MG63 (cell line): ENCODE measurements around the gene LIX1L. TPM values are rescaled to one million over a fixed set of nuclear protein-coding genes. Genes with fewer than 3 reads are reported as not detected.
"Not testable (repeated sequence)": the region's sequence is repeated elsewhere in the genome, so short reads cannot be mapped to it uniquely, and the experiment has no call there.

Experiments used
- DNase-seq: peaks from one replicate; pipeline ENCODE4 v3.0.0-alpha.2; 2020
- H3K27me3 ChIP-seq: fragments of 250-450 bp; sonication (Bioruptor Pico); 2 replicates; pipeline ENCODE4 v1.5.1; 2020; ENCODE audit warnings: mild to moderate bottlenecking, moderate library complexity
- H3K36me3 ChIP-seq: fragments of 250-450 bp; sonication (Bioruptor Pico); 2 replicates; pipeline ENCODE4 v1.5.1; 2020; ENCODE audit warnings: mild to moderate bottlenecking, moderate library complexity
- H3K4me3 ChIP-seq: fragments of 250-450 bp; sonication (Bioruptor Pico); 2 replicates; pipeline ENCODE4 v1.5.1; 2020; ENCODE audit warnings: mild to moderate bottlenecking, moderate library complexity
- H3K9me3 ChIP-seq: fragments of 250-450 bp; sonication (Bioruptor Pico); 2 replicates; pipeline ENCODE4 v1.5.1; 2020; ENCODE audit warnings: mild to moderate bottlenecking, moderate library complexity
- total RNA-seq: library from RNA; depleted of rRNA; stranded (reverse); fragments of >200 nt; shearing (Covaris generic); gene quantifications from 2 replicates; pipeline ENCODE4 v1.2.3, GENCODE V29; 2014; ENCODE audit warnings: low replicate concordance

Gene LIX1L
- total RNA-seq, 1 experiment from 2014 or later: 30.0 TPM

GRCh38 chr1:145959333-145959732 is 1.5 kb upstream of the LIX1L start:
- H3K4me3 ChIP-seq: no peak overlapping the region
- no peaks in the 10 kb centered on the region for H3K27me3 ChIP-seq
- no peaks in the 10 kb centered on the region for H3K9me3 ChIP-seq
- peaks cover 4% of the 10 kb centered on the region; the same call in 1 of the 2 replicates for H3K36me3 ChIP-seq
- no peak for DNase-seq

- no peak overlapping the region for H3K4me3 ChIP-seq
- H3K27me3 ChIP-seq: no peaks in the 10 kb centered on the region
- H3K9me3 ChIP-seq: no peaks in the 10 kb centered on the region
- H3K36me3 ChIP-seq: peaks cover 4% of the 10 kb centered on the region; the same call in 1 of the 2 replicates
- DNase-seq: no peak
These were observed 917 bp upstream of the LIX1L start for GRCh38 chr1:145958734-145959133.

- peak; percentile 45 for DNase-seq
- H3K36me3 ChIP-seq: peaks cover 4% of the 10 kb centered on the region; the same call in 1 of the 2 replicates
- peak overlapping the region; percentile 62 for H3K4me3 ChIP-seq
These were observed 905 bp downstream of the LIX1L start for GRCh38 chr1:145956781-145957442.

DNA sequence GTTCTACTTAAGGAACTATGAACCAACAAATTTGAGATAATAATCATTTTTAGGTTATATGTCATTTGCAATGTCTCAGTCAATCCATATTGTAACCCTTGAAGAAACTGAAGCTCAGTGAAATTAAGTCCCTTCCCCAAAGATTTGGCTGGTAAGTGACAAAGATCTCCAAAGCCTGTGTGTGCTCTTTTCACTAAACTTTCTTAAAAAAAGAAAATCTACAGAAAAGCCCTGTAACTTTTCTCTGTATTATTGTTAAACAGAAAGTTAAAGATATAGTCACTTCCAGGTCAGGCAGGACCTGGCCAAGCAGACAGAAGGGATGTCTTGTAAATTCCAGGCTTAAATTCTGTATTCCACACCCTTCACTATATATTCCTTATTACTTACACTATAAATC is 1.5 kb downstream of the LIX1L start:
- peak overlapping the region; percentile 62 for H3K4me3 ChIP-seq
- H3K27me3 ChIP-seq: no peaks in the 10 kb centered on the region
- no peaks in the 10 kb centered on the region for H3K9me3 ChIP-seq
- H3K36me3 ChIP-seq: peaks cover 4% of the 10 kb centered on the region; the same call in 1 of the 2 replicates
- DNase-seq: no peak

More at GRCh38 chr1:145956781-145957442, 905 bp downstream of the LIX1L start:
- Histone ChIP-seq H3K9me3 (no peaks in the 10 kb centered on the region), H3K27me3 (no peaks in the 10 kb centered on the region)

DNA sequence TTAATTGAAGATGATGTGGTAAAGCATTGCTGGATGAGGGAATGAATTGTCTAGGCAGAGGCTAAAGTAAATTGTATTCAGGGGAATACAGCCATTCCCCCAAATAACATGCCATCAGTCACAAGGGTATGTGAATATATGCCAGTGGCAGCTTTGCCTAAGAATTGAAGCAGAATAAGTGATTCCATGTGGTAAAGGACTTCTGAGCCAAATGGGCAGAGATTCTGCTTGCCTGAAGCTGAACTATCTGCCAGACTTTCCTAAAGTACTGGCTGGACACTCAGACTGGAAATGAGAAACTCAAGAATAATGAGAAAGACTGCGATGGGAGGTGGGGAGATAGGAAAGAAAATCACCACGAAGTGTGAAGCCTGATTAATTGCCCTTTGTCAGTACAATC is 2.4 kb downstream of the LIX1L start:
- peaks cover 4% of the 10 kb centered on the region; the same call in 1 of the 2 replicates for H3K36me3 ChIP-seq
- peak; percentile 16 for DNase-seq
- no peaks in the 10 kb centered on the region for H3K27me3 ChIP-seq
- H3K4me3 ChIP-seq: no peak overlapping the region
- no peaks in the 10 kb centered on the region for H3K9me3 ChIP-seq

GRCh38 chr1:145953861-145954260 is 4.0 kb downstream of the LIX1L start:
- H3K4me3 ChIP-seq: no peak overlapping the region
- H3K27me3 ChIP-seq: no peaks in the 10 kb centered on the region
- no peaks in the 10 kb centered on the region for H3K9me3 ChIP-seq
- DNase-seq: no peak
- peaks cover 4% of the 10 kb centered on the region; the same call in 1 of the 2 replicates for H3K36me3 ChIP-seq

DNA sequence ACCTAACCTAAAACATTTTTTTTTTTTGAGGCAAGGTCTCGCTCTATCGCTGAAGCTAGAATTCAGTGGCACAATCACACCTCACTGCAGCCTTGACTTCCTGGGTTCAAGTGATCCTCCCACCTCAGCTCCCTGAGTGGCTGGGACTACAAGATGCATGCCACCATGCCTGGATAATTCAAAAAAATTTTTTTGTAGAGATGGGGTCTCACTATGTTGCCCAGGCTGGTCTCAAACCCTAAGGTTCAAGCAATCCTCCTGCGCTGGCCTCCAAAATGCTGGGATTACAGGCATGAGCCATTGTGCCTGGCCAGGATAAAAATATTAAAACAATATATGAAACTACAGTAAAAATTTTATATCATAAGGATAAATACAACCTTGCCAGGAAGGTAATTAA is 4.9 kb downstream of the LIX1L start:
- Histone ChIP-seq H3K27me3 (no peaks in the 10 kb centered on the region), H3K4me3 (no peak overlapping the region), H3K36me3 (peaks cover 4% of the 10 kb centered on the region; the same call in 1 of the 2 replicates), H3K9me3 (no peaks in the 10 kb centered on the region)
- no peak for DNase-seq

GRCh38 chr1:145951526-145951925 is 6.3 kb downstream of the LIX1L start:
- no peaks in the 10 kb centered on the region for H3K9me3 ChIP-seq
- no peak for DNase-seq
- no peaks in the 10 kb centered on the region for H3K27me3 ChIP-seq
- H3K36me3 ChIP-seq: peaks cover 7% of the 10 kb centered on the region
- H3K4me3 ChIP-seq: no peak overlapping the region

GRCh38 chr1:145949219-145949618 is 8.6 kb downstream of the LIX1L start:
- H3K27me3 ChIP-seq: no peaks in the 10 kb centered on the region
- no peak overlapping the region for H3K4me3 ChIP-seq
- H3K36me3 ChIP-seq: peaks cover 5% of the 10 kb centered on the region
- no peak for DNase-seq
- no peaks in the 10 kb centered on the region for H3K9me3 ChIP-seq

DNA sequence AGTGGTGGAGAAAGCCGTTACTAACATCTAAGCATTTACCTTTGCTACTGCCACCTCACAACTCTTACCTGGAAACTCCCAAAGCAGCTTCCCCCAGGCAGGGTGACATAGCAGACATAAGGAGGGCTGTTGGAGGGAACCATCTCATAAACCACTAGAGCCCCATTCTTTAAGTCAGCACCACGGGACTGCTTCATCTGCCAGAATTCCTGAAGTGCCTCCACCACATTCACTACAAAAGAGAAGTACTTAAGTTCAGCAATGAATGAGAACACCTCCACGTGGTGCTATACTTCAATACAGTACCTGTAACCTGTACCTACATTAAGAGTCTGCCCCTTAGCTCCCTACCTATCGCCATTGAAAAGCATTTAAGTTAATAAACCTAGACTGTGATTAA is 10.3 kb downstream of the LIX1L start:
- Histone ChIP-seq H3K27me3 (no peaks in the 10 kb centered on the region), H3K9me3 (no peaks in the 10 kb centered on the region), H3K4me3 (no peak overlapping the region), H3K36me3 (peaks cover 7% of the 10 kb centered on the region)
- no peak for DNase-seq

GRCh38 chr1:145946477-145946986 is 11.3 kb downstream of the LIX1L start:
- H3K27me3 ChIP-seq: no peaks in the 10 kb centered on the region
- no peak for DNase-seq
- H3K9me3 ChIP-seq: no peaks in the 10 kb centered on the region
- H3K36me3 ChIP-seq: peaks cover 13% of the 10 kb centered on the region
- no peak overlapping the region for H3K4me3 ChIP-seq

DNA sequence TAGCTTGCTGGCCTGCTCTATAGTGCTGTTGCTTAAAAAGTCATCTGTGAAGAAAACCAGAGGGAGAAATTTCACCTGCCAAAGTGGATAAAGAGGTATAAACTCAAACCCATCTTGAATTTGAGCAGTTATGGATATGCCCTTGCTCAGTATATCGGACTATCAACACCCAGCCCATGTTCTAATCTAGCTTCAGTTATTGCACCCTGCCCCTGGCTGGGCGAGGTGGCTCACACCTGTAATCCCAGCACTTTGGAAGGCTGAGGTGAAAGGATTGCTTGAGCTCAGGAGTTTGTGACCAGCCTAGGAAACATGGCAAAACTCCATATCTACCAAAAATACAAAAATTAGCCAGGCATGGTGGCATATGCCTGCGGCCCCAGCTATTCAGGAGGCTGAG is 13.3 kb downstream of the LIX1L start:
- H3K9me3 ChIP-seq: no peaks in the 10 kb centered on the region
- DNase-seq: no peak
- H3K27me3 ChIP-seq: no peaks in the 10 kb centered on the region
- peaks cover 17% of the 10 kb centered on the region for H3K36me3 ChIP-seq
- H3K4me3 ChIP-seq: no peak overlapping the region

DNA sequence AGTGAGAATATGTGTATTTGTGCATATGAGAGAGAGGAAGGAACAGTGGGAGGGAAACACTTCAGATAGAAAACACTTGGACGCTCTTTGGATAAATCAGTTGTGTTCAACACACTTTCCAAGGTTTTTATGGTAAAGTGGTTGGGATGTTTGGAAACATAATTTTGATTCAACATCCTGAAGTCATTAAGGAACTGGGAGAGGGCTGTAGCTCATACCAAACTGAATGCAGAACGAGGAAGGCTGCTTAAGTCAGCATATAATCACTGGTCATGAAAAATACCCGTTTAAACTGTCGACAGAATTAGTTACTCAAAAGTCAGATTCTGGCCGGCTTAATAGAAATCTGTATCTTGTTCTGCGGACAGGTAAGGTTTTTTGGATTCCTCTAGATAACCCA is 14.9 kb downstream of the LIX1L start:
- DNase-seq: no peak
- peaks cover 17% of the 10 kb centered on the region for H3K36me3 ChIP-seq
- no peak overlapping the region for H3K4me3 ChIP-seq
- H3K9me3 ChIP-seq: no peaks in the 10 kb centered on the region
- H3K27me3 ChIP-seq: no peaks in the 10 kb centered on the region

GRCh38 chr1:145942405-145942804 is 15.4 kb downstream of the LIX1L start:
- Histone ChIP-seq H3K27me3 (no peaks in the 10 kb centered on the region), H3K4me3 (no peak overlapping the region), H3K9me3 (no peaks in the 10 kb centered on the region), H3K36me3 (peaks cover 17% of the 10 kb centered on the region)
- DNase-seq: no peak

DNA sequence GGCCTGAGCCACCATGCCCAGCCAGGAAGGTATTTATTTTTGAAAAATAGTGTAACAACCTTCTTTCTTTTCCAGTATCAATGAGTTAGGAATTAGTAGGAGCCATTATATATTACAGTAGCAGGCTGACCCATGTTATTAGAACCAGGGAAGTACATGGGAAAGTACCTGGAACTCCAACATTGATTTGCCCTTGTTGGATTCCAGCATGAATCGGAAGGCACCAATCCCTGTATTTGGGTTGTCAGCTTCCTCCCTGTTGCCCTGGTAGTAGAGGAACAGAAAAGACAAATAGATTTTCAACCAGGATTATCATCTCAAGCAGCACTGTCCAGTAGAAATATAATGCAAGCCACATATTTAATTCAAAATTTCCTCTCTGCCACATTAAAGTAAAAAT is 20.4 kb downstream of the LIX1L start:
- H3K9me3 ChIP-seq: no peaks in the 10 kb centered on the region

GRCh38 chr1:145936247-145936646 is 21.6 kb downstream of the LIX1L start:
- no peaks in the 10 kb centered on the region for H3K27me3 ChIP-seq
- H3K4me3 ChIP-seq: no peak overlapping the region
- DNase-seq: no peak
- H3K9me3 ChIP-seq: no peaks in the 10 kb centered on the region
- peaks cover 19% of the 10 kb centered on the region for H3K36me3 ChIP-seq

More for the DNA sequence above, 20.4 kb downstream of the LIX1L start:
- no peaks in the 10 kb centered on the region for H3K27me3 ChIP-seq
- peaks cover 24% of the 10 kb centered on the region for H3K36me3 ChIP-seq
- H3K4me3 ChIP-seq: no peak overlapping the region
- DNase-seq: no peak

DNA sequence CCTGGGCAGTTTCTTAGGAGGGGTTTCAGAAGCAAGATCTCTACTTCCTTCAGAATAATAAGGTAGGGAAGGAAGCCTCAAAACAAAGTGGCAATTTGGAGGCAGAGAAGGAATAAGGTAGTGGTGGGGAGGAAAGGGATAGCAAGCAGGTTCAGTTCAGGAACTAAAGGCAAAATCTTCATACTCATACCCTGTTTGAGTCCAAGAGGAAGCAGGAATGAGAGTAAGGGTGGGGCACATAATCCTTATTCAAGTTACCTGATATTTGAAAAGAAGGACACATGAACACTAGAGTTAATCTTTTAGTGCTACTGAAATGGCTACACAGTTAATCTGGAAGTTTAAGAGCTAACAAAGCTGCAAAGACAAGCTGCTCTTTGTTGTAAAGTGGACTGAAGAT is 22.1 kb downstream of the LIX1L start:
- Histone ChIP-seq H3K4me3 (no peak overlapping the region), H3K9me3 (no peaks in the 10 kb centered on the region), H3K27me3 (no peaks in the 10 kb centered on the region), H3K36me3 (peaks cover 19% of the 10 kb centered on the region)
- no peak for DNase-seq

DNA sequence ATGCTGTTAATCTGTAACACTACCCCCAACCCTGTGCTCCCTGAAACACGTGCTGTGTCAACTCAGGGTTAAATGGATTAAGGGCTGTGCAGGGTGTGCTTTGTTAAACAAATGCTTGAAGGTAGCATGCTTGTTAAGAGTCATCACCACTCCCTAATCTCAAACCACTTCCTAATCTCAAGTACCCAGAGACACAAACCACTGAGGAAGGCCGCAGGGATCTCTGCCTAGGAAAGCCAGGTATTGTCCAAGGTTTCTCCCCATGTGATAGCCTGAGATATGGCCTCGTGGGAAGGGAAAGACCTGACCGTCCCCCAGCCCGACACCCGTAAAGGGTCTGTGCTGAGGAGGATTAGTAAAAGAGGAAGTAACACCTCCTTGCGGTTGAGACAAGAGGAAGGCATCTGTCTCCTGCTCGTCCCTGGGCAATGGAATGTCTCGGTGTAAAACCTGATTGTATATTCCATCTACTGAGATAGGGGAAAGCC is 25.3 kb downstream of the LIX1L start:
- DNase-seq, H3K4me3 ChIP-seq, H3K27me3 ChIP-seq, H3K9me3 ChIP-seq: not testable (repeated sequence)
- H3K36me3 ChIP-seq: peaks cover 21% of the 10 kb centered on the region
